Embryonic facial prominence (tissue), 1 donor: Measurements from ENCODE around the gene POLR3F.
"Not testable (repeated sequence)": the region's sequence is repeated elsewhere in the genome, so short reads cannot be mapped to it uniquely, and the experiment has no call there.

Source experiments
- DNase-seq: peaks from one replicate; pipeline ENCODE4 v3.0.0-alpha.2; 2016; ENCODE audit errors: extremely low spot score

Gene POLR3F

DNA sequence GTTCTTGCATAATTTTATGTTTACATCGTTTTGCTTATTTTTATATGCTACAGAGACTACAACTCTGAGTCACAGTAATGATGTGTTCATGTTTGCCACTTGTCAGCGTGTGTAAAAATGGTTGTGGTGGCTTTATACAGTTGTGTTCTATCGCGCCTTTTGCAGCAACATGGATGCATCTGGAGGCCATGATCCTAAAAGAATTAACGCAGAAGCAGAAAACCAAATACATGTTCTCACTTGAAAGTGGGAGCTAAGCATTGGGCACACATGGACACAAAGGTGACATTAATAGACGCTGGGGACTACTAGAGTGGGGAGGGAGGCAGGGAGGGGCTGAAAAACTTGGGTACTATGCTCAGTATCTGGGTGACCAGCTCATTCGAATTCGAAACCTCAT lies 39.6 kb downstream of the POLR3F start:
- no peak for DNase-seq

GRCh38 chr20:18507218-18508191 lies 40.3 kb downstream of the POLR3F start, which contains the start of gene SEC23B:
Gene SEC23B, plus strand, starts transcription at chr20:18507940. Its CDS starts 2,896 bp downstream, at chr20:18510836.
- DNase-seq, result peak; percentile 97

GRCh38 chr20:18511571-18511970 lies 44.4 kb downstream of the POLR3F start:
- DNase-seq, result no peak

- DNase-seq, result no peak
Measured at GRCh38 chr20:18513208-18513607, 46.0 kb downstream of the POLR3F start.

- DNase-seq, result no peak
Measured at GRCh38 chr20:18514127-18514526, 46.9 kb downstream of the POLR3F start.

DNA sequence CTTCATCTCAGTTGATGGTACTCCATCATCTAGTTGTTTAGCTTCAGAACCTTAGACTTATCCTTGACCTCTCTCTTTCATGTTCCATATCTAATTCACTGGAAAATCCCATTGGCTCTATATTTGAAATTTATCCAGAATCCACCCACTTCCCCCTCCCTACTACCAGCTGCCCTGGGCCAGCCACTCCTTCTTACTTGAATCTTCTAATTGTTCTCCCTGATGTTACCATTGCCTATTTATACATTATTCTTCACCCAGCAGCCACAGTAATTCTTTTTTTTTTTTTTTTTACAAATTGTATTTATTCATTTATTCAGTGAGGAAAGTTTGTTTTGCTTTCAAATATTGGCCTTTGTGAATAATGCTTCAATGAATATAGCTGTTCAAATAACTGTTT lies 48.8 kb downstream of the POLR3F start:
- no peak for DNase-seq

- DNase-seq, result not testable (repeated sequence)
Measured at GRCh38 chr20:18522066-18522465, 54.9 kb downstream of the POLR3F start.

- DNase-seq, result no peak
Measured at GRCh38 chr20:18523066-18523465, 55.9 kb downstream of the POLR3F start.

- DNase-seq, result no peak
Measured at GRCh38 chr20:18524646-18525045, 57.5 kb downstream of the POLR3F start.

DNA sequence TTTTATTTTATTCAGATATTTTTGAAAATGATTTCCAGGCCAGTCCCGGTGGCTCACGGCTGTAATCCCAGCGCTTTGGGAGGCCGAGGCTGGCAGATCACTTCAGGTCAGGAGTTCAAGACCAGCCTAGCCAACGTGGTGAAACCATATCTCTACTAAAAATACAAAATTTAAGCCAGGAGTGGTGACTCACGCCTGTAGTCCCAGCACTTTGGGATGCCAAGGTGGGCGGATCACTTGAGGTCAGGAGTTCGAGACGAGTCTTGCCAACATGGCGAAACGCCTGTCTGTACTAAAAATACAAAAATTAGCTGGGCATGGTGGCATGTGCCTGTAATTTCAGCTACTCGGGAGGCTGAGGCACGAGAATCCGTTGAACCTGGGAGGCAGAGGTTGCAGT lies 59.6 kb downstream of the POLR3F start:
- not testable (repeated sequence) for DNase-seq

DNA sequence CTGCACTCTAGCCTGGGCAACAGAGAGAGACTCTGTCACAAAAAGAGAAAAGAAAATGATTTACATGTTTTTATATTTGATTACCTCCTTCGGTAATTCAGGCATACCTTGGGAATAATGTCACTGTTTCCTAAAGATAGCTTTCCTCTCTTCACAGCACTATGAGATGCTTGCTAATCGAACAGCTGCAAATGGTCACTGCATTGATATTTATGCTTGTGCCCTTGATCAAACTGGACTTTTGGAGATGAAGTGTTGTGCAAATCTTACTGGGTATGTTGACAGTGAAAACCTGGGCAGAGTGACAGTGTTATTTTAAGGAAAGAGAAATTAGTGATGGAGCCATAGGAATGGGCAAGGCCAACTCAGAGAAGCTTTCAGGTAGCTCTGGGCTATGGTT lies 60.1 kb downstream of the POLR3F start:
- no peak for DNase-seq

GRCh38 chr20:18527836-18528235 lies 60.6 kb downstream of the POLR3F start:
- DNase-seq, result no peak

DNA sequence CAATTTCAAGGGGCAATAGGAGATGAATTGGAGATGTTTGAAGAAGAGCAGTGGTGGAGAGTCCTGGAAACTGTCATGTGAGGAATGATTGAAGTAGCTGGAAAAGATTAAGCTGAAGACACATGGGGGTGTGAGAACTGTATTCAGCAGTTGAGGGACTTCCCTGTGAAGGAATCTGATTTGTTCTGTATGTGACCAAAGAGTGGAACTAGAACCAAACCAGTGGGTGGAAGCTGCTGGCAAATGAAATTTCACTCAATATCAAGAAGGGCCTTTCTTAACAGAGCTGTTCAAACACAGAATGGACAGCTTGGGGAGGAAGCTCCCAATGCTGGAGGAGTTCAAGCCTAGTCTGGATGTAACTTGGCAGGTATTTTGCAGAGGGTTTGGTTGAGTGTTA lies 61.9 kb downstream of the POLR3F start:
- DNase-seq, result no peak

DNA sequence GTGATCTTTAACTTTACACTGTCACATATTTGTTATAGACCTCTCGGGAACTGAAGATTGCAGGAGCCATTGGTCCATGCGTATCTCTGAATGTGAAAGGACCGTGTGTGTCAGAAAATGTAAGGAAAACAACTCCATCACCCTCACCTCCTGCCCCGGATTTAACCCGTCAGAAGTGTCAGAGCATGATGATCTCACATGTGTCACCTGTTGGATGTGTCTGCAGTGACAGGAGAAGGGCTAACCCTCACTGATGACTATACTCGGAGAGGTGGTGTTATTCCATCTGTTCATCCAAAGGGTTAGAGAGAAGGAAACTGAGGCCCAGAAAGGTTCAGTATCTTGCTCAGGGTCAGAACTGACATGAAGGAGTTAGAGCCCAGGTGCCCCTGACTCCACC lies 65.4 kb downstream of the POLR3F start:
- no peak for DNase-seq

GRCh38 chr20:18533491-18533890 lies 66.3 kb downstream of the POLR3F start:
- no peak for DNase-seq

- DNase-seq, result no peak
Measured at GRCh38 chr20:18533978-18534644, 66.9 kb downstream of the POLR3F start.
